Measurements from ENCODE around the gene VRTN.

The VRTN gene

GRCh38 chr14:74358176-74358829 lies 10.0 kb downstream of the VRTN start:
- Histone ChIP-seq H3K9ac (no peak overlapping the region), H3K4me1 (ENCODE audit: low read depth, poor library complexity, severe bottlenecking) (no peaks in the 10 kb centered on the region), H3K79me2 (ENCODE audit: insufficient read depth, low read depth) (no peaks in the 10 kb centered on the region), H3K27ac (no peak overlapping the region), H4K20me1 (ENCODE audit: insufficient read depth) (no peaks in the 10 kb centered on the region), H3K27me3 (ENCODE audit: insufficient read depth, low read depth) (no peaks in the 10 kb centered on the region), H2AFZ (ENCODE audit: low read depth) (no peak overlapping the region), H3K4me3 (IDR thresholded peaks at IDR 0.05; ENCODE audit: insufficient read depth, low read depth, low read length) (no peak overlapping the region), H3K4me2 (no peak overlapping the region), H3K36me3 (ENCODE audit: insufficient read depth) (no peaks in the 10 kb centered on the region)
- TF ChIP-seq CTCF (conservative IDR thresholded peaks at IDR 0.05; ENCODE audit: low read depth, low read length) = no peak

- no peak for TF ChIP-seq CTCF (conservative IDR thresholded peaks at IDR 0.05; ENCODE audit: low read depth, low read length)
- H3K36me3 ChIP-seq (ENCODE audit: insufficient read depth) = no peaks in the 10 kb centered on the region
- no peaks in the 10 kb centered on the region for H3K27me3 ChIP-seq (ENCODE audit: insufficient read depth, low read depth)
- no peak overlapping the region for H3K4me3 ChIP-seq (IDR thresholded peaks at IDR 0.05; ENCODE audit: insufficient read depth, low read depth, low read length)
- H4K20me1 ChIP-seq (ENCODE audit: insufficient read depth) = no peaks in the 10 kb centered on the region
- H3K27ac ChIP-seq = no peak overlapping the region
- no peak overlapping the region for H3K4me2 ChIP-seq
- H3K9ac ChIP-seq = no peak overlapping the region
- no peak overlapping the region for H2AFZ ChIP-seq (ENCODE audit: low read depth)
- H3K79me2 ChIP-seq (ENCODE audit: insufficient read depth, low read depth) = no peaks in the 10 kb centered on the region
- no peaks in the 10 kb centered on the region for H3K4me1 ChIP-seq (ENCODE audit: low read depth, poor library complexity, severe bottlenecking)
These were observed 11.9 kb downstream of the VRTN start for GRCh38 chr14:74360163-74360562.

GRCh38 chr14:74362361-74362915 lies 14.2 kb downstream of the VRTN start:
- Histone ChIP-seq H3K27me3 (ENCODE audit: insufficient read depth, low read depth) (no peaks in the 10 kb centered on the region), H3K36me3 (ENCODE audit: insufficient read depth) (no peaks in the 10 kb centered on the region), H3K27ac (no peak overlapping the region), H3K4me2 (no peak overlapping the region), H3K79me2 (ENCODE audit: insufficient read depth, low read depth) (no peaks in the 10 kb centered on the region), H3K4me3 (IDR thresholded peaks at IDR 0.05; ENCODE audit: insufficient read depth, low read depth, low read length) (no peak overlapping the region), H3K4me1 (ENCODE audit: low read depth, poor library complexity, severe bottlenecking) (no peaks in the 10 kb centered on the region), H2AFZ (ENCODE audit: low read depth) (peak overlapping the region; percentile 38; the same call in 1 of the 2 replicates), H4K20me1 (ENCODE audit: insufficient read depth) (no peaks in the 10 kb centered on the region), H3K9ac (no peak overlapping the region)
- TF ChIP-seq CTCF (conservative IDR thresholded peaks at IDR 0.05; ENCODE audit: low read depth, low read length) = peak; percentile 85

GRCh38 chr14:74364271-74364880 lies 16.1 kb downstream of the VRTN start:
- no peak overlapping the region for H3K27ac ChIP-seq
- no peaks in the 10 kb centered on the region for H3K4me1 ChIP-seq (ENCODE audit: low read depth, poor library complexity, severe bottlenecking)
- no peak overlapping the region for H3K4me2 ChIP-seq
- TF ChIP-seq CTCF (conservative IDR thresholded peaks at IDR 0.05; ENCODE audit: low read depth, low read length) = no peak
- no peaks in the 10 kb centered on the region for H4K20me1 ChIP-seq (ENCODE audit: insufficient read depth)
- H3K36me3 ChIP-seq (ENCODE audit: insufficient read depth) = no peaks in the 10 kb centered on the region
- H3K9ac ChIP-seq = no peak overlapping the region
- H2AFZ ChIP-seq (ENCODE audit: low read depth) = no peak overlapping the region
- H3K27me3 ChIP-seq (ENCODE audit: insufficient read depth, low read depth) = no peaks in the 10 kb centered on the region
- H3K4me3 ChIP-seq (IDR thresholded peaks at IDR 0.05; ENCODE audit: insufficient read depth, low read depth, low read length) = no peak overlapping the region
- no peaks in the 10 kb centered on the region for H3K79me2 ChIP-seq (ENCODE audit: insufficient read depth, low read depth)

Measured in KMS-11 (cell line).